Subcutaneous abdominal adipose tissue (tissue), 5 donors: ENCODE measurements around the gene MMP3.
A peak's percentile ranks its signal among the peaks of the same experiment; 100 is the strongest.

ENCODE experiments used
- H3K27ac ChIP-seq: one replicate; pipeline ENCODE4 v1.7.0; 2013; ENCODE audit warnings: low read depth, mild to moderate bottlenecking, inconsistent platforms, low read length, moderate library complexity
- H3K27me3 ChIP-seq, 5 donors: one replicate each; pipeline ENCODE4 v1.7.0; 2013; ENCODE audit warnings: low read length in 5 of 5, inconsistent platforms in 1 of 5; ENCODE audit not compliant: control insufficient read depth in 5 of 5, insufficient read depth in 4 of 5
- H3K36me3 ChIP-seq, 5 donors: one replicate each; pipeline ENCODE4 v1.7.0; 2013; ENCODE audit warnings: low read length in 5 of 5; ENCODE audit not compliant: control insufficient read depth in 5 of 5, insufficient read depth in 5 of 5
- H3K4me1 ChIP-seq, 5 donors: one replicate each; pipeline ENCODE4 v1.7.0; 2013; ENCODE audit warnings: low read length in 5 of 5, mild to moderate bottlenecking in 3 of 5, moderate library complexity in 1 of 5; ENCODE audit not compliant: control insufficient read depth in 5 of 5, insufficient read depth in 5 of 5
- H3K4me3 ChIP-seq, 5 donors: one replicate each; pipeline ENCODE4 v1.7.0; 2013; ENCODE audit warnings: low read length in 5 of 5, low read depth in 1 of 5
- H3K9ac ChIP-seq, 5 donors: one replicate each; pipeline ENCODE4 v1.7.0; 2013; ENCODE audit warnings: low read length in 5 of 5, mild to moderate bottlenecking in 4 of 5, moderate library complexity in 3 of 5
- H3K9me3 ChIP-seq, 5 donors: one replicate each; pipeline ENCODE4 v1.7.0; 2013; ENCODE audit warnings: low read length in 5 of 5; ENCODE audit not compliant: control insufficient read depth in 5 of 5
- donor health status: healthy.
- donor health status: healthy.
- donor health status: healthy.
- donor health status: healthy.
- donor health status: healthy.

The MMP3 gene

GRCh38 chr11:102836290-102836875 is 7.0 kb downstream of the MMP3 start:
- no peak overlapping the region for H3K4me3 ChIP-seq
- no peaks in the 10 kb centered on the region for H3K9me3 ChIP-seq
- H3K36me3 ChIP-seq, result no peaks in the 10 kb centered on the region
- peaks cover 0 to 17% (median 0%) of the 10 kb centered on the region in 5 donors for H3K4me1 ChIP-seq
- H3K27ac ChIP-seq, result peak overlapping the region; percentile 64
- no peaks in the 10 kb centered on the region for H3K27me3 ChIP-seq
- no peak overlapping the region for H3K9ac ChIP-seq

DNA sequence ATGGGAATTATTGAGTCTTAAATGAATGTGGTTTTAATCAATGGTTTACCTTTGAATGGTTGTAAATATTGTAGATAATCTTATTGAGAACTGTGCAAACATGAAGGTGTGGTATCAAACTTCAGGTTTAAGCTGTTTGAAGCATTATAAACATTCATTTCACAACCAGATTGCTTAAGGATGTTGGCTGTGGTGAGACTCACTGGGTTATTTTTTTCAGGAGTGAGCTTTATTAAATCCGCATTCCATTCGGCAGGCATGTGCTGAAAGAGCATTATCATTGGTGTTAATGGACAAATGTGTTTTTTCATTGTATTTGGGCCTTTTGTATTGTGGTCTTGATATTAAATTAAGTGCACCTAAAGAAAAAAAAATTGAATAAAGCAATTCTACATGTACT is 9.7 kb downstream of the MMP3 start:
- Histone ChIP-seq H3K27ac (no peak overlapping the region), H3K27me3 (no peaks in the 10 kb centered on the region), H3K9ac (no peak overlapping the region), H3K4me3 (no peak overlapping the region), H3K4me1 (peaks cover 0 to 24% (median 10%) of the 10 kb centered on the region in 5 donors), H3K36me3 (no peaks in the 10 kb centered on the region), H3K9me3 (no peaks in the 10 kb centered on the region)

GRCh38 chr11:102832612-102833011 is 10.8 kb downstream of the MMP3 start:
- H3K4me1 ChIP-seq, result peaks cover 0 to 24% (median 10%) of the 10 kb centered on the region in 5 donors
- H3K27me3 ChIP-seq, result no peaks in the 10 kb centered on the region
- no peak overlapping the region for H3K4me3 ChIP-seq
- H3K36me3 ChIP-seq, result no peaks in the 10 kb centered on the region
- peak overlapping the region; percentile 73 for H3K27ac ChIP-seq
- H3K9me3 ChIP-seq, result no peaks in the 10 kb centered on the region
- no peak overlapping the region for H3K9ac ChIP-seq

- Histone ChIP-seq H3K9me3 (no peaks in the 10 kb centered on the region), H3K4me1 (peaks cover 0 to 22% (median 10%) of the 10 kb centered on the region in 5 donors), H3K9ac (peak overlapping the region in 3 of 5 donors; percentile 53 to 64 (median 58)), H3K27me3 (no peaks in the 10 kb centered on the region), H3K27ac (peak overlapping the region; percentile 73), H3K4me3 (peak overlapping the region; percentile 46 to 83 (median 64)), H3K36me3 (no peaks in the 10 kb centered on the region)
Observed at GRCh38 chr11:102831489-102832440, 11.6 kb downstream of the MMP3 start.

- no peak overlapping the region for H3K4me3 ChIP-seq
Observed at GRCh38 chr11:102831128-102831488, 12.3 kb downstream of the MMP3 start.

DNA sequence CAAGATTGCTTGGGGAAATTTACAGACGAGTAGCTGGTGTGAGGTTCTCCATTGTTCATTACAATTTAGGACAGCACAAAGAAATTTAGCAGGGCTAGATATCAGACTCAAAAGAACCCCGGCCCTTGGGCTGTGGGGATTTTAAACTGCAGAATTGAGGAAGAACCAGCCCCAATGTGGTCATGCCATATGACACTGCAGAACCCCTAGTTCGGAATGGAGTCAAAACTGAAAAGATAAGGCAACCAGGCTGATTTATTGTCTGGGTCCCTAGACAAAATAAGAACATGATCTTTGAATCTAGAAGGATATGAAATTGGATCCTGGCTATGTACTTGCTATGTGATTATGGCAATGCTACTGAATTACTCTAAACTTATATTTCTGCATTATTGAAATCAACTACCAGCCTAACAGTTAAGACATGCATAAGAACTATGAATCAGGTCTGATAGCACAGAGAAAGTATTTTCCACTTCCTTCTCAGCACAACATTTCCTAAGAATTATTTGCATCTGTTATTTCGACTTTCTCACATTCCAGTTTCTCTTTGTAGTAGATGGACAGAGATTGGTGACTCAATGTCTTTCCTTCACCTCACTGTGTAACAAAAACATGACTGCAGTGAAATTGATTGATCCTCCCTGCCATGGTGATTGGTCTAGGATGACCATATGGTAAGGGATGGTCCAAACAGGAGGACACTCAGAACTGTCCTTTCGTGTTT is 13.2 kb downstream of the MMP3 start:
- no peak overlapping the region for H3K4me3 ChIP-seq
- no peaks in the 10 kb centered on the region for H3K36me3 ChIP-seq
- no peaks in the 10 kb centered on the region for H3K27me3 ChIP-seq
- H3K4me1 ChIP-seq, result peaks cover 0 to 13% (median 10%) of the 10 kb centered on the region in 5 donors
- no peaks in the 10 kb centered on the region for H3K9me3 ChIP-seq
- peak overlapping the region; percentile 47 for H3K27ac ChIP-seq
- H3K9ac ChIP-seq, result peak overlapping the region in 1 of 5 donors; percentile 41

More at GRCh38 chr11:102831128-102831488, 12.3 kb downstream of the MMP3 start:
- H3K4me1 ChIP-seq, result peaks cover 0 to 16% (median 10%) of the 10 kb centered on the region in 5 donors
- H3K9ac ChIP-seq, result peak overlapping the region in 1 of 5 donors; percentile 53
- H3K27me3 ChIP-seq, result no peaks in the 10 kb centered on the region
- peak overlapping the region; percentile 73 for H3K27ac ChIP-seq
- H3K9me3 ChIP-seq, result no peaks in the 10 kb centered on the region
- no peaks in the 10 kb centered on the region for H3K36me3 ChIP-seq

GRCh38 chr11:102829316-102830000 is 14.0 kb downstream of the MMP3 start:
- Histone ChIP-seq H3K27ac (peak overlapping the region; percentile 47), H3K36me3 (no peaks in the 10 kb centered on the region), H3K9me3 (no peaks in the 10 kb centered on the region), H3K9ac (no peak overlapping the region), H3K27me3 (no peaks in the 10 kb centered on the region), H3K4me1 (peaks cover 0 to 13% (median 10%) of the 10 kb centered on the region in 5 donors), H3K4me3 (no peak overlapping the region)

- Histone ChIP-seq H3K4me3 (no peak overlapping the region), H3K27ac (no peak overlapping the region), H3K9ac (no peak overlapping the region), H3K36me3 (no peaks in the 10 kb centered on the region), H3K27me3 (no peaks in the 10 kb centered on the region), H3K9me3 (no peaks in the 10 kb centered on the region), H3K4me1 (peaks cover 0 to 6% (median 5%) of the 10 kb centered on the region in 5 donors)
Observed at GRCh38 chr11:102824556-102824955, 18.9 kb downstream of the MMP3 start.

- H3K4me1 ChIP-seq, result no peaks in the 10 kb centered on the region
- no peaks in the 10 kb centered on the region for H3K9me3 ChIP-seq
- no peak overlapping the region for H3K4me3 ChIP-seq
- no peaks in the 10 kb centered on the region for H3K27me3 ChIP-seq
- H3K27ac ChIP-seq, result no peak overlapping the region
- no peak overlapping the region for H3K9ac ChIP-seq
- H3K36me3 ChIP-seq, result no peaks in the 10 kb centered on the region
Observed at GRCh38 chr11:102819491-102819890, 23.9 kb downstream of the MMP3 start.
